Cardiac fibroblast (primary cell): ENCODE results near the gene C17orf50.
A peak's percentile ranks its signal among the peaks of the same experiment; 100 is the strongest.

Experiments used
- DNase-seq, 2 donors: peaks; one replicate each; pipeline versions ENCODE4 v3.0.0 to v3.0.0-alpha.2; 2010; ENCODE audit warnings: low read depth in 2 of 2
- H3K4me3 ChIP-seq, 2 donors: replicated peaks in 1 of 2; 1 replicate in 1 of 2; 2 replicates in 1 of 2; pipeline ENCODE4 v1.5.1; 2011; ENCODE audit warnings: low read depth in 2 of 2, low read length in 2 of 2, mild to moderate bottlenecking in 2 of 2, moderate library complexity in 1 of 2
- CTCF ChIP-seq: IDR thresholded peaks from one replicate; pipeline ENCODE4 v1.5.1; 2011; ENCODE audit warnings: low read depth, mild to moderate bottlenecking, low read length, inconsistent platforms

C17orf50 gene

GRCh38 chr17:35738519-35739133 lies 22.1 kb upstream of the C17orf50 start:
- DNase-seq: no peak
- TF ChIP-seq CTCF: no peak

GRCh38 chr17:35740216-35740615 lies 20.5 kb upstream of the C17orf50 start:
- no peak for TF ChIP-seq CTCF
- no peak overlapping the region for H3K4me3 ChIP-seq
- no peak for DNase-seq

More at GRCh38 chr17:35738519-35739133, 22.1 kb upstream of the C17orf50 start:
- no peak overlapping the region for H3K4me3 ChIP-seq

GRCh38 chr17:35740997-35741931 lies 19.4 kb upstream of the C17orf50 start:
- H3K4me3 ChIP-seq: no peak overlapping the region
- no peak for DNase-seq
- no peak for TF ChIP-seq CTCF

GRCh38 chr17:35742496-35742895 lies 18.2 kb upstream of the C17orf50 start:
- no peak for TF ChIP-seq CTCF
- DNase-seq: no peak
- no peak overlapping the region for H3K4me3 ChIP-seq

- no peak overlapping the region for H3K4me3 ChIP-seq
- no peak for TF ChIP-seq CTCF
- DNase-seq: no peak
Observed at GRCh38 chr17:35742896-35743477, 17.7 kb upstream of the C17orf50 start.

GRCh38 chr17:35743626-35744328 lies 16.9 kb upstream of the C17orf50 start:
- peak; percentile 45 to 58 for DNase-seq
- no peak for TF ChIP-seq CTCF

More at GRCh38 chr17:35743626-35744328, 16.9 kb upstream of the C17orf50 start:
- H3K4me3 ChIP-seq: no peak overlapping the region
